A549 (cell line): Measurements from ENCODE around the gene STOX2.

Experiments used
- BCL3 ChIP-seq: fragments of >200 bp; sonication (Bioruptor Twin); formaldehyde crosslinking; IDR thresholded peaks from 3 replicates; pipeline ENCODE4 v1.6.1; 2016
- BHLHE40 ChIP-seq: IDR thresholded peaks from 2 replicates; pipeline ENCODE4 v1.6.1; 2012; ENCODE audit warnings: low read depth, low read length, inconsistent platforms
- CEBPB ChIP-seq, 2 experiments: fragments of >200 bp in 1 of 2; sonication (Bioruptor Twin) in 1 of 2; formaldehyde crosslinking in 1 of 2; IDR thresholded peaks; 2 replicates each; pipeline ENCODE4 v1.6.1; 2012 to 2016
- MAX ChIP-seq: IDR thresholded peaks from 2 replicates; pipeline ENCODE4 v1.6.1; 2012
- NR3C1 ChIP-seq: fragments of >200 bp; sonication (Bioruptor Twin); formaldehyde crosslinking; IDR thresholded peaks from 3 replicates; pipeline ENCODE4 v1.6.1; 2017
- POLR2A ChIP-seq: IDR thresholded peaks from 2 replicates; pipeline ENCODE4 v1.6.1; 2012; ENCODE audit warnings: mild to moderate bottlenecking, low read length
- SMC3 ChIP-seq: fragments of >200 bp; sonication (Bioruptor Twin); formaldehyde crosslinking; IDR thresholded peaks from 3 replicates; pipeline ENCODE4 v1.6.1; 2018; ENCODE audit warnings: inconsistent platforms
- ZFP36 ChIP-seq: fragments of 450-650 bp; IDR thresholded peaks from 2 replicates; pipeline ENCODE4 v1.6.1; 2014; ENCODE audit warnings: borderline replicate concordance; ENCODE audit not compliant: partially characterized antibody
- ZSCAN20 ChIP-seq: fragments of 250-450 bp; sonication (Bioruptor Pico); IDR thresholded peaks from 2 replicates; pipeline ENCODE4 v1.8.0; 2022; ENCODE audit warnings: mild to moderate bottlenecking, moderate library complexity
- TF ChIP-seq, protein P1 (sequence below): fragments of 200-600 bp; sonication (generic); IDR thresholded peaks from 2 replicates; pipeline ENCODE4 v1.6.1; 2016; ENCODE audit warnings: antibody characterized with exemption, mild to moderate bottlenecking, moderate library complexity
- TF ChIP-seq, protein P2 (sequence below): fragments of >200 bp; sonication (Bioruptor Twin); formaldehyde crosslinking; IDR thresholded peaks from 3 replicates; pipeline ENCODE4 v1.5.1; 2016

GRCh38 chr4:184059099-184059498 lies 154.0 kb downstream of the STOX2 start:
- TF ChIP-seq SMC3 (no peak), NR3C1 (no peak), MAX (no peak), POLR2A (no peak), BCL3 (no peak), BHLHE40 (no peak), ZFP36 (no peak), ZSCAN20 (no peak), CEBPB (IDR thresholded peaks at IDR 0.05) (no peak)
- TF ChIP-seq, protein P1, sequence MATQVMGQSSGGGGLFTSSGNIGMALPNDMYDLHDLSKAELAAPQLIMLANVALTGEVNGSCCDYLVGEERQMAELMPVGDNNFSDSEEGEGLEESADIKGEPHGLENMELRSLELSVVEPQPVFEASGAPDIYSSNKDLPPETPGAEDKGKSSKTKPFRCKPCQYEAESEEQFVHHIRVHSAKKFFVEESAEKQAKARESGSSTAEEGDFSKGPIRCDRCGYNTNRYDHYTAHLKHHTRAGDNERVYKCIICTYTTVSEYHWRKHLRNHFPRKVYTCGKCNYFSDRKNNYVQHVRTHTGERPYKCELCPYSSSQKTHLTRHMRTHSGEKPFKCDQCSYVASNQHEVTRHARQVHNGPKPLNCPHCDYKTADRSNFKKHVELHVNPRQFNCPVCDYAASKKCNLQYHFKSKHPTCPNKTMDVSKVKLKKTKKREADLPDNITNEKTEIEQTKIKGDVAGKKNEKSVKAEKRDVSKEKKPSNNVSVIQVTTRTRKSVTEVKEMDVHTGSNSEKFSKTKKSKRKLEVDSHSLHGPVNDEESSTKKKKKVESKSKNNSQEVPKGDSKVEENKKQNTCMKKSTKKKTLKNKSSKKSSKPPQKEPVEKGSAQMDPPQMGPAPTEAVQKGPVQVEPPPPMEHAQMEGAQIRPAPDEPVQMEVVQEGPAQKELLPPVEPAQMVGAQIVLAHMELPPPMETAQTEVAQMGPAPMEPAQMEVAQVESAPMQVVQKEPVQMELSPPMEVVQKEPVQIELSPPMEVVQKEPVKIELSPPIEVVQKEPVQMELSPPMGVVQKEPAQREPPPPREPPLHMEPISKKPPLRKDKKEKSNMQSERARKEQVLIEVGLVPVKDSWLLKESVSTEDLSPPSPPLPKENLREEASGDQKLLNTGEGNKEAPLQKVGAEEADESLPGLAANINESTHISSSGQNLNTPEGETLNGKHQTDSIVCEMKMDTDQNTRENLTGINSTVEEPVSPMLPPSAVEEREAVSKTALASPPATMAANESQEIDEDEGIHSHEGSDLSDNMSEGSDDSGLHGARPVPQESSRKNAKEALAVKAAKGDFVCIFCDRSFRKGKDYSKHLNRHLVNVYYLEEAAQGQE: no peak
- TF ChIP-seq, protein P2, sequence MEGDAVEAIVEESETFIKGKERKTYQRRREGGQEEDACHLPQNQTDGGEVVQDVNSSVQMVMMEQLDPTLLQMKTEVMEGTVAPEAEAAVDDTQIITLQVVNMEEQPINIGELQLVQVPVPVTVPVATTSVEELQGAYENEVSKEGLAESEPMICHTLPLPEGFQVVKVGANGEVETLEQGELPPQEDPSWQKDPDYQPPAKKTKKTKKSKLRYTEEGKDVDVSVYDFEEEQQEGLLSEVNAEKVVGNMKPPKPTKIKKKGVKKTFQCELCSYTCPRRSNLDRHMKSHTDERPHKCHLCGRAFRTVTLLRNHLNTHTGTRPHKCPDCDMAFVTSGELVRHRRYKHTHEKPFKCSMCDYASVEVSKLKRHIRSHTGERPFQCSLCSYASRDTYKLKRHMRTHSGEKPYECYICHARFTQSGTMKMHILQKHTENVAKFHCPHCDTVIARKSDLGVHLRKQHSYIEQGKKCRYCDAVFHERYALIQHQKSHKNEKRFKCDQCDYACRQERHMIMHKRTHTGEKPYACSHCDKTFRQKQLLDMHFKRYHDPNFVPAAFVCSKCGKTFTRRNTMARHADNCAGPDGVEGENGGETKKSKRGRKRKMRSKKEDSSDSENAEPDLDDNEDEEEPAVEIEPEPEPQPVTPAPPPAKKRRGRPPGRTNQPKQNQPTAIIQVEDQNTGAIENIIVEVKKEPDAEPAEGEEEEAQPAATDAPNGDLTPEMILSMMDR: no peak
